Neural cell (in vitro differentiated cells): Measurements from ENCODE around the gene SPP2. TPM values are rescaled to one million over a fixed set of nuclear protein-coding genes. Genes with fewer than 3 reads are reported as not detected.

Experiments
- H2AFZ ChIP-seq: fragments of 200-600, 300-800 bp; sonication (generic), shearing (Covaris generic); 2 replicates; pipeline ENCODE4 v1.6.0; 2014; ENCODE audit warnings: low read depth, mild to moderate bottlenecking, antibody characterized with exemption, low read length, moderate library complexity
- H3F3A ChIP-seq: fragments of 200-600 bp; shearing (Covaris generic); 2 replicates; pipeline ENCODE4 v1.6.1; 2016; ENCODE audit warnings: mild to moderate bottlenecking, moderate library complexity, mixed read lengths, antibody characterized with exemption, low read length; ENCODE audit not compliant: insufficient read depth, poor library complexity, severe bottlenecking
- H3K27ac ChIP-seq: fragments of 200-600, 300-800 bp; sonication (generic), shearing (Covaris generic); 2 replicates; pipeline ENCODE4 v1.5.1; 2014; ENCODE audit warnings: mild to moderate bottlenecking, low read length, moderate library complexity
- H3K27me3 ChIP-seq: fragments of 300-800, 200-600 bp; sonication (generic), shearing (Covaris generic); 2 replicates; pipeline ENCODE4 v1.6.0; 2014; ENCODE audit warnings: mild to moderate bottlenecking, low read depth, low read length, moderate library complexity; ENCODE audit not compliant: insufficient read depth
- H3K36me3 ChIP-seq: fragments of 300-800, 200-600 bp; sonication (generic), shearing (Covaris generic); 2 replicates; pipeline ENCODE4 v1.5.1; 2014; ENCODE audit warnings: mild to moderate bottlenecking, antibody characterized with exemption, low read length, moderate library complexity; ENCODE audit not compliant: insufficient read depth
- H3K4me2 ChIP-seq: fragments of 300-800, 200-600 bp; sonication (generic), shearing (Covaris generic); 2 replicates; pipeline ENCODE4 v1.6.0; 2014; ENCODE audit warnings: mild to moderate bottlenecking, low read length
- H3K4me3 ChIP-seq: fragments of 300-800, 200-600 bp; sonication (generic), shearing (Covaris generic); 2 replicates; pipeline ENCODE4 v1.5.1; 2014; ENCODE audit warnings: mild to moderate bottlenecking, low read length, moderate library complexity
- H3K79me2 ChIP-seq: fragments of 200-600 bp; shearing (Covaris generic); replicated peaks from 2 replicates; pipeline ENCODE4 v1.6.0; 2014; ENCODE audit warnings: mild to moderate bottlenecking, low read length, moderate library complexity; ENCODE audit not compliant: insufficient read depth
- H3K9ac ChIP-seq: fragments of 300-800, 200-600 bp; sonication (generic), shearing (Covaris generic); 2 replicates; pipeline ENCODE4 v1.6.1; 2016; ENCODE audit warnings: mild to moderate bottlenecking, low read length, mixed read lengths
- H3K9me2 ChIP-seq: fragments of 200-600 bp; shearing (Covaris generic); 2 replicates; pipeline ENCODE4 v1.6.1; 2016; ENCODE audit warnings: mild to moderate bottlenecking, low read length, mixed read lengths; ENCODE audit not compliant: insufficient read depth
- H3K9me3 ChIP-seq: fragments of 200-600, 300-800 bp; sonication (generic), shearing (Covaris generic); 2 replicates; pipeline ENCODE4 v1.6.1; 2016; ENCODE audit warnings: mild to moderate bottlenecking, mixed run types, low read length, moderate library complexity, mixed read lengths
- H4K20me1 ChIP-seq: fragments of 200-600 bp; shearing (Covaris generic); 2 replicates; pipeline ENCODE4 v1.6.1; 2016; ENCODE audit warnings: mild to moderate bottlenecking, mixed run types; ENCODE audit not compliant: insufficient read depth
- CTCF ChIP-seq: fragments of 450-650 bp; IDR thresholded peaks from 2 replicates; pipeline ENCODE4 v1.5.1; 2014; ENCODE audit warnings: antibody characterized with exemption, mild to moderate bottlenecking, moderate library complexity; ENCODE audit not compliant: poor library complexity, severe bottlenecking
- EP300 ChIP-seq: fragments of 450-650 bp; conservative IDR thresholded peaks from 2 replicates; pipeline ENCODE4 v1.6.1; 2014; ENCODE audit warnings: antibody characterized with exemption, mild to moderate bottlenecking, moderate library complexity; ENCODE audit not compliant: poor library complexity, severe bottlenecking
- EZH2 ChIP-seq: fragments of 200-600, 300-800 bp; shearing (Covaris generic), sonication (generic); IDR thresholded peaks from 2 replicates; pipeline ENCODE4 v1.6.1; 2014; ENCODE audit warnings: antibody characterized with exemption, low read length, borderline replicate concordance, mild to moderate bottlenecking; ENCODE audit not compliant: insufficient read depth, poor library complexity, severe bottlenecking
- MXI1 ChIP-seq: fragments of 450-650 bp; conservative IDR thresholded peaks from 2 replicates; pipeline ENCODE4 v1.6.1; 2014; ENCODE audit warnings: antibody characterized with exemption, mild to moderate bottlenecking; ENCODE audit not compliant: poor library complexity, severe bottlenecking
- POLR2AphosphoS5 ChIP-seq: IDR thresholded peaks from 2 replicates; pipeline ENCODE4 v1.6.1; 2012
- RAD21 ChIP-seq: fragments of 450-650 bp; conservative IDR thresholded peaks from 2 replicates; pipeline ENCODE4 v1.6.1; 2014; ENCODE audit warnings: antibody characterized with exemption, mild to moderate bottlenecking, moderate library complexity
- REST ChIP-seq: IDR thresholded peaks from 2 replicates; pipeline ENCODE4 v1.6.1; 2012; ENCODE audit warnings: borderline replicate concordance
- SMC3 ChIP-seq: fragments of 450-650 bp; conservative IDR thresholded peaks from 2 replicates; pipeline ENCODE4 v1.6.1; 2014; ENCODE audit warnings: antibody characterized with exemption, mild to moderate bottlenecking, moderate library complexity; ENCODE audit not compliant: poor library complexity
- TAF1 ChIP-seq: IDR thresholded peaks from 2 replicates; pipeline ENCODE4 v1.6.1; 2012; ENCODE audit warnings: low read depth
- polyA plus RNA-seq: library from polyadenylated mRNA; depleted of rRNA; stranded (reverse); fragments of >200 nt; gene quantifications from 2 replicates; pipeline ENCODE4 v1.2.3, GENCODE V29; 2014

SPP2 gene
- polyA plus RNA-seq, 1 donor from 2014 or later = not detected

GRCh38 chr2:234020332-234020731 is 30.2 kb upstream of the SPP2 start:
- Histone ChIP-seq H3K79me2 (no peaks in the 10 kb centered on the region), H3K9me3 (no peaks in the 10 kb centered on the region), H3K36me3 (no peaks in the 10 kb centered on the region), H3K4me3 (no peak overlapping the region), H3K9ac (no peak overlapping the region), H2AFZ (no peak overlapping the region), H3K27ac (no peak overlapping the region), H3K27me3 (no peaks in the 10 kb centered on the region), H3K9me2 (no peaks in the 10 kb centered on the region), H3K4me2 (no peak overlapping the region), H3F3A (no peaks in the 10 kb centered on the region), H4K20me1 (no peaks in the 10 kb centered on the region)
- TF ChIP-seq RAD21 = no peak
- TF ChIP-seq POLR2AphosphoS5 = no peak
- no peak for TF ChIP-seq TAF1
- TF ChIP-seq EP300 = no peak
- no peak for TF ChIP-seq EZH2
- TF ChIP-seq MXI1 = no peak
- no peak for TF ChIP-seq SMC3
- no peak for TF ChIP-seq REST
- no peak for TF ChIP-seq CTCF

- Histone ChIP-seq H3K4me2 (no peak overlapping the region), H2AFZ (no peak overlapping the region), H3K9me2 (no peaks in the 10 kb centered on the region), H3K36me3 (no peaks in the 10 kb centered on the region), H3K4me3 (no peak overlapping the region), H3K27ac (no peak overlapping the region), H3K79me2 (no peaks in the 10 kb centered on the region), H3K9ac (no peak overlapping the region), H3K9me3 (no peaks in the 10 kb centered on the region), H3F3A (no peaks in the 10 kb centered on the region), H3K27me3 (no peaks in the 10 kb centered on the region), H4K20me1 (no peaks in the 10 kb centered on the region)
- TF ChIP-seq SMC3 = no peak
Observed at GRCh38 chr2:234022424-234022823, 28.1 kb upstream of the SPP2 start.

GRCh38 chr2:234024304-234024703 is 26.2 kb upstream of the SPP2 start:
- no peaks in the 10 kb centered on the region for H3K36me3 ChIP-seq

More at GRCh38 chr2:234024304-234024703, 26.2 kb upstream of the SPP2 start:
- Histone ChIP-seq H3K4me2 (no peak overlapping the region), H3K79me2 (no peaks in the 10 kb centered on the region), H3K27me3 (no peaks in the 10 kb centered on the region), H3K4me3 (no peak overlapping the region), H3K9ac (no peak overlapping the region), H3K9me2 (no peaks in the 10 kb centered on the region), H3F3A (no peaks in the 10 kb centered on the region), H4K20me1 (no peaks in the 10 kb centered on the region), H2AFZ (no peak overlapping the region), H3K9me3 (no peaks in the 10 kb centered on the region), H3K27ac (no peak overlapping the region)
- TF ChIP-seq CTCF (no peak), REST (no peak), SMC3 (no peak), POLR2AphosphoS5 (no peak), TAF1 (no peak), MXI1 (no peak), EP300 (no peak), EZH2 (no peak), RAD21 (no peak)
